ENCODE measurements around the gene PYGB.
"Not testable (repeated sequence)": the region's sequence is repeated elsewhere in the genome, so short reads cannot be mapped to it uniquely, and the experiment has no call there.

Gene PYGB

DNA sequence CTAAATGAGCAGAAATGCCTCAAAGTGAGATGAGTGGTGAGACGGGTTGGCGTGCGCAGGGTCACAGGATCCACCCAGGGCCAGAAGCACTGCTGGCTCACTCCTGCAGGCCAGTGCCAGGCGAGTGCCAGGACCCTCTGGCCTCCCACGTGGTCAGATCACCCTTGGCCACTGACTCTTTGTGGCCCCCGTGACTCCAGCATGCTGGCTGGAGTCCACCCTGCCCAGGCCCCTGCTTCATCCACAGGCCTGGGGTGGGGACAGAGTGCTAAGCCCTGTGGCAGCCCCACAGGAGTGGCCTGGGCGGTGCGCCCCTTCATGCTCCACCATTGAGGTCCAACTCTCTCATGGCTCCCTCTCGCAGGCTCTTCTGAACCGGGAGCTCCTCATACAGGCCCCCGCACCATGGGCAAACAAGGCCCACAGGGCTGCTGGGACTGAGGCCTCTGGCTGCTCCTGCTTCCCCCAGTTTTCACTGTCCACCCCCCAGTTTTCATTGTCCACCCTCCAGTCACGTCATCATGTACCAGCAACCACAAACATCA is 81.1 kb downstream of the PYGB start:
- no peak for DNase-seq
- Mint-ChIP-seq H3K27ac (no peak overlapping the region), H3K4me3 (no peak overlapping the region), H3K27me3 (no peaks in the 10 kb centered on the region), H3K9me3 (peaks cover 3% of the 10 kb centered on the region), H3K4me1 (peaks cover 17% of the 10 kb centered on the region), H3K36me3 (ENCODE audit: low read depth) (peaks cover 8% of the 10 kb centered on the region)
- no peak for ATAC-seq

DNA sequence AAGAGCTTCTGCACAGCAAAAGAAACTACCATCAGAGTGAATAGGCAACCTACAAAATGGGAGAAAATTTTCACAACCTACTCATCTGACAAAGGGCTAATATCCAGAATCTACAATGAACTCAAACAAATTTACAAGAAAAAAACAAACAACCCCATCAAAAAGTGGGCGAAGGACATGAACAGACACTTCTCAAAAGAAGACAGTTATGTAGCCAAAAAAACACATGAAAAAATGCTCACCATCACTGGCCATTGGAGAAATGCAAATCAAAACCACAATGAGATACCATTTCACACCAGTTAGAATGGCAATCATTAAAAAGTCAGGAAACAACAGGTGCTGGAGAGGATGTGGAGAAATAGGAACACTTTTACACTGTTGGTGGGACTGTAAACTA is 87.1 kb downstream of the PYGB start:
- ATAC-seq; H3K36me3 Mint-ChIP-seq (ENCODE audit: low read depth); H3K4me1 Mint-ChIP-seq; H3K27me3 Mint-ChIP-seq; DNase-seq; H3K4me3 Mint-ChIP-seq; H3K9me3 Mint-ChIP-seq; H3K27ac Mint-ChIP-seq: not testable (repeated sequence)

DNA sequence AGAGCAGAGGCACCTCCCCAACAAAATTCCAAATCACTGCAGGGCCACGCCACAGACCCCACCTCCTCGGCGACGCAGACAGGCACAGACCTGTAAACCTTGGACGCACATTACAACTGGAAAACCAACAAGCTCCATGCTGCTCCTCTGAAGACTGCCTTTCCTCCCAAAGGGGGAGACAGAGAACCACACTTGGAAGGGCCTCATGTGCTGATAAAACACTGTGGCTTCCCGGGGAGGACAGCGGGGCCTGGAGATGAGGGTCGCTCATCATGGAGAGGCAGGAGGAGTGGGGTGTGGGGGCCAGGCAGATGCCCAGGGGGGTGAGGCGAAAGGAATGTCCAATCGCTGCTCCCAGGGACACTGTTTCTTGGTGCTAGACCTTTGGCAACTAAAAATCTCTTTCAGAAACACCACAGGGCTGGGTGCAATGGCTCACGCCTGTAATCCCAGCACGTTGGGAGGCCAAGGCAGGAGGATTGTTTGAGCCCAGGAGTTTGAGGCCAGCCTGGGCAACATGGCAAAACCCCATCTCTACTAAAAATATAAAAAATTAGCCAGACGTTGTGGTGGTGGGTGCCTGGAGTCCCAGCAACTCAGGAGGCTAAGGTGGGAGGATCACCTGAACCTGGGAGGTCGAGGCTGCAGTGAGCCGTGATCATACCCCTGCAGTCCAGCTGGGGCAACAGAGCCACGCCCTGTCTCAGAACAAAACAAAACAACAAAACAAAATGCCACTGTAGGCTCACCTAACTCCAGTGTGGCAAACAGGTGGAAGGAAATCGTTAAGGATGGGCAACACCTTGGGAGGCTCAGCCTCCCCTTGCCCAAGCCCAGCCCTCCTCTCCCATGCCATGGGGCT is 88.9 kb downstream of the PYGB start:
- Mint-ChIP-seq H3K27ac (no peak overlapping the region), H3K36me3 (ENCODE audit: low read depth) (peaks cover 7% of the 10 kb centered on the region), H3K4me3 (no peak overlapping the region), H3K27me3 (no peaks in the 10 kb centered on the region), H3K9me3 (no peaks in the 10 kb centered on the region), H3K4me1 (peaks cover 1% of the 10 kb centered on the region)
- DNase-seq, result no peak
- ATAC-seq, result no peak

DNA sequence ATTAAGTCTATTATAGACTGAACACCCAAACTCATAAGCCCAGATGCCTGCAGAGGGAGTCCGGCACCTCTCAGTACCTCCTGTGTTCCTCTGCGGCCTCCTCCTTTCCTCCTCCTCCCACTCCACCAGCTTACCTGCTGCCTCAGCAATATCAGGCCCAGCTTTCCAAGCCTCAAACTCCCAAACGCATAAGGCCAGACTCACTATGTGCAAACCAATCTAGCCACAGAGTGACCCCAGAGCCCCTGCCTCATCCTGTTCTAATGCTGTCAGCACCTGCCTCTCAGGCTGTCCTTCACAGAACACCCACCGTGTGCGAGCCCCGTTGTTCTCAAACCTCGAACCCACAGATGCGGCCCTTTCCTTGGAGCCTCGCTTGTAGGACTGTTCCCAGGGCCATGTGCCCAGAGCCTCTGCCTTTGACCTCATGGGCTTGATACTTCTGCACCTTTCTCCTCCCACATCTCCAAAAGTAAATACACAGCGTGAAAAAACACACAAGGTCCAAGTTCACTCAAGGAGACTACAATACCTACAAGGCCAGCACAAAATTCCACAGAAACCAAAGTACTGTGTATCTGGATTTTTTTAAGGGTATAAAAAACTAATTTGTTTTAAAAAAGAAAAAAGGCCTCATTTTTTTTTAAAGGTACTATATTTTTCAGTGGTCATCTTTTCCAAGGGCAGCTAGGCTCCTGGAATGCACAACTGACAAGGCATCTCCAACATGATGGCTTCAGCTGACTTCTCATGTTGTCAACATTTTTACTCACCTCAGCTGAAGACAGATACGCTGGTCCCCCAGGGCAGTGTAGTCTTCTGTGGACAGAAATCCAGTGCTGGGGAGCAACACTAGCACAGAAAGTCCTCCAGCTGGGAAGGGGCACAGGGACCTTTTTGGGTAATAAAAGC is 90.5 kb downstream of the PYGB start:
- Mint-ChIP-seq H3K36me3 (ENCODE audit: low read depth) (peaks cover 7% of the 10 kb centered on the region), H3K4me3 (no peak overlapping the region), H3K9me3 (no peaks in the 10 kb centered on the region), H3K27me3 (no peaks in the 10 kb centered on the region), H3K27ac (no peak overlapping the region), H3K4me1 (peaks cover 1% of the 10 kb centered on the region)
- DNase-seq, result no peak
- no peak for ATAC-seq

DNA sequence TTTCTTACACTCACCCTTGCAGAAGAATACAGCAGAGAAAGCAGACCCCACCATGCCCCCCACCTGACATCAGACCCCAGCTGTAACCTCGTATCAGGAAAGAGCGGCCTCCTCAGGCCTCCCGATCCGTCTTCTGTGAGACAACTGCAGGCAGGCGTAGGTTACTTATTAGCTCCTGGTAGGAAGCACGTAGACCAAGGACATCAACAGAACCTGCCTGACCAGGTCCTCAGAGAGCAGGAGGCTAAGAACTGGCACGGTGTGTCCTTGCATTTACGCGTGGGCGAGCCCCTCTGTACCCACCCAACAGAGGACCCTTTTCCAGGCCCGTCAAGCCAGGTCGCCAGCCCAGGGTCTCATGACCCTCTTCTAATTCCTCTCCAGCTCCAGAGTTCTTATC is 91.7 kb downstream of the PYGB start:
- ATAC-seq (no peak), DNase-seq (no peak)
- no peak overlapping the region for H3K27ac Mint-ChIP-seq
- no peak overlapping the region for H3K4me3 Mint-ChIP-seq
- H3K27me3 Mint-ChIP-seq, result no peaks in the 10 kb centered on the region
- peaks cover 7% of the 10 kb centered on the region for H3K36me3 Mint-ChIP-seq (ENCODE audit: low read depth)
- peaks cover 10% of the 10 kb centered on the region for H3K4me1 Mint-ChIP-seq
- no peaks in the 10 kb centered on the region for H3K9me3 Mint-ChIP-seq

DNA sequence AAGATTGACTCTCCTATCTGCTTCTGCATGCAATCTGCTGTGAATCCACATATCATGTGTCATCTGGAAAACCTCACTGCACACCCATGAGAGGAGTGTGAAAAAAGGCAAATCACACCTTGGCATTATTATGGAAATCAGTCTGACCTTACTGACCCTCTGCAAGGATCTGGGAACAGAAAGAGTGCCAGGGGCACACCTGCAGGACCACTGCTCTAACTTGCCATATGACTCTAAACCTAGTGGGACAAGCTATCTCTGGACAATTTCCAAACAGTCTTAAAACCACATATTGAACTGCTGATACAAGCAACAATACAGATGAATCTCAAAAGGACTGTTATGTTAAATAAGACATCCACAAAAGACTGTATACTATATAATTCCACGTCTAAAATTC is 92.5 kb downstream of the PYGB start:
- Mint-ChIP-seq H3K36me3 (ENCODE audit: low read depth) (peaks cover 10% of the 10 kb centered on the region), H3K27me3 (no peaks in the 10 kb centered on the region), H3K4me1 (peaks cover 16% of the 10 kb centered on the region), H3K9me3 (no peaks in the 10 kb centered on the region), H3K4me3 (no peak overlapping the region), H3K27ac (no peak overlapping the region)
- no peak for ATAC-seq
- DNase-seq, result no peak

DNA sequence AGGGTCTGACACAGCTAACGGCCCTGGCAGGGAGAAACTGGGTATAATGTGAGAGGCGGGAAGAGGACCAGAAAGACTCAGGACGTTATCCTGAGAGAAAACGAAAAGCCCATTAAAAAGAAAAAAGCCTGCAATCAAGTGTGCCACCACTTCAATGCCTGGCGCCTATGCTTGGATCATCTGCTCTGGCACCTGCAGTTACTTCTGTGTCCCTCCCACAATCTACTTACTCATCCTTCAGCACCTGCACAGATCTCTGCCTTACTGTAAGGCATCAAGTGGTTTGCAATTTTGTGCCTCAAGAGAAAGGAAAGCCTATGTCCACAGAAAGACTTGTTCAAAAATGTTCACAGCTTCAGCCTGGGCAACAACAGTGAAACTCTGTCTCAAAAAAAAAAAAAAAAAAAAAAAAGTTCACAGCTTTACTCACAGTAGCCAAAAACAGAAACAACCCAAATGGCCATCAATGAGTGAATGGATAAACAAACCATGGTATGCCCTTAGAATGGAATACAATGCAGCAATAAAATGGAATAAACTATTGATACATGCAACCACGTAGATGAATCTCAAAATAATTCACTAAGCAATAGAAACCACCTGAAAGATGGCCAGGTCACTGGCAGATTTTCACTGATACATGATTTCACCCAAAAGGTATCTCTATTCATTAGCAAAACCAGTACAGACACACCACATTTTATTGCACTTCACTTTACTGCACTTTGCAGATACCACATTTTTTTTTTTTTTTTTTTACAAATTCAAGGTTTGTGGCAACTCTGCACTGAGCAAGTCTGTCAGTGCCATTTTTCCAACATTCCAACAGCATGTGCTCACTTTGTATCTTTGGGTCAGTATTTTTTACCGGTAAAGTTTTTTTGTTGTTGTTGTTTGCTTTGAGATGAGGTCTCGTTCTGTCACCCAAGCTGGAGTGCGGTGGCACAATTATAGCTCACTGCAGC is 94.1 kb downstream of the PYGB start:
- H3K9me3 Mint-ChIP-seq, result no peaks in the 10 kb centered on the region
- H3K27ac Mint-ChIP-seq, result no peak overlapping the region
- DNase-seq, result no peak
- no peaks in the 10 kb centered on the region for H3K27me3 Mint-ChIP-seq
- no peak for ATAC-seq
- H3K36me3 Mint-ChIP-seq (ENCODE audit: low read depth), result peaks cover 4% of the 10 kb centered on the region
- H3K4me3 Mint-ChIP-seq, result no peak overlapping the region
- H3K4me1 Mint-ChIP-seq, result peaks cover 27% of the 10 kb centered on the region

DNA sequence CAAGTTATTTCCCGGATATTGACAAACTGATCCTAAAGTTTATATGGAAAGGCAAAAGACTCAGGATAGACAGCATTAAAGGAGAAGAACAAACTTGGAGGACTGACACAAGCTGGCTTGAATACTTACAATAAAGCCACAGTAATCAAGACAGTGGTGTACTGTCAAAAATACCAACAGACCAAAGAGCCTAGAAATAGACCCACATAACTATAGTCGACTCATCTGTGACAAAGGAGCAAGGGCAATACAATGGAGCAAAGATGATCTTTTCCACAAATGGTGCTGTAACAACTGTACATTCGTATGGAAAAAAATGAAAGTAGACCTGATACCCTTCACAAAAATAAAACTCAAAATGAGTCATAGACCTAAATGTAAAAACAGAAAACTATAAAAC is 96.7 kb downstream of the PYGB start:
- peaks cover 27% of the 10 kb centered on the region for H3K4me1 Mint-ChIP-seq
- ATAC-seq (peak; percentile 20), DNase-seq (no peak)
- no peak overlapping the region for H3K27ac Mint-ChIP-seq
- no peaks in the 10 kb centered on the region for H3K27me3 Mint-ChIP-seq
- H3K36me3 Mint-ChIP-seq (ENCODE audit: low read depth), result peaks cover 4% of the 10 kb centered on the region
- no peak overlapping the region for H3K4me3 Mint-ChIP-seq
- no peaks in the 10 kb centered on the region for H3K9me3 Mint-ChIP-seq

DNA sequence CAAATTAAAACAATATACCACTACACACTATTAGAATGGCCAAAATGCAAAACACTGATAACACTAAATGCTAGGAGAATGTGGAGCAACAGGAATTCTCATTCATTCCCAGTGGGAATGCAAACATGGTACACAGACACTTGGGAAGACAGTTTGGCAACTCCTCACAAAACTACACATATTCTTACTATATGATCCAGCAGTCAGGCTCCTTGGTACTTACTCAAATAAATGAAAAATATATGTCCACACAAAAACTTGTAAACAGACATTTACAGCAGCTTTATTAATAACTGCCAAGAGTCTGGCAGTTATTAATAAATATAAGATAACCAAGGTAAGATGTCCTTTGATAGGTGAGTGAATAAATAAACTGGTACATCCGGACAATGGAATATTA is 97.8 kb downstream of the PYGB start:
- DNase-seq, result no peak
- Mint-ChIP-seq H3K4me3 (no peak overlapping the region), H3K27me3 (no peaks in the 10 kb centered on the region), H3K9me3 (no peaks in the 10 kb centered on the region), H3K4me1 (peaks cover 26% of the 10 kb centered on the region), H3K36me3 (ENCODE audit: low read depth) (peaks cover 4% of the 10 kb centered on the region), H3K27ac (no peak overlapping the region)
- ATAC-seq, result no peak

DNA sequence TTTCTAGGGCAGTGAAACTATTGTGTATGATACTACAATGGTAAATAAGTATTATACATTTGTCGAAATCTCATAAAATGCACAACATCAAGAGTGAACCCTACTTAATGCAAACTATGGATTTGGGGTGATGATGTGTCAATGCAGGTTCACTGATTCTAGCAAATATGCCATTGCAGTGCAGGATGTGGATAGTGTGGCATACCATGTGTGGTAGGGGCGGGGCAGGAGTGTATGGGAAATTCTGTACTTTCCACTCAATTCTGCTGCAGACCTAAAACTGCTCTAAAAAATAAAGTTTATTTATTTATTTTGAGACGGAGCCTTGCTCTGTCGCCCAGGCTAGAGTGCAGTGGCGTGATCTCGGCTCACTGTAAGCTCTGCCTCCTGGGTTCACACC is 98.5 kb downstream of the PYGB start:
- ATAC-seq (peak; percentile 57), DNase-seq (no peak)
- Mint-ChIP-seq H3K27ac (no peak overlapping the region), H3K9me3 (no peaks in the 10 kb centered on the region), H3K4me1 (peaks cover 26% of the 10 kb centered on the region), H3K27me3 (no peaks in the 10 kb centered on the region), H3K36me3 (ENCODE audit: low read depth) (peaks cover 4% of the 10 kb centered on the region), H3K4me3 (no peak overlapping the region)

Data from activated naive CD8-positive, alpha-beta T cell treated with anti-CD3 and anti-CD28 coated beads, Interleukin-2, amount 50 U/mL, for 24 hours (primary cell).